Activated naive CD8-positive, alpha-beta T cell treated with anti-CD3 and anti-CD28 coated beads, Interleukin-2, amount 50 U/mL, for 16 hours (primary cell): ENCODE results near the gene SCN5A.

Source experiments
- DNase-seq: peaks from one replicate; pipeline ENCODE4 v3.0.0-alpha.2; 2020; ENCODE audit warnings: low read depth, low spot score

SCN5A gene

DNA sequence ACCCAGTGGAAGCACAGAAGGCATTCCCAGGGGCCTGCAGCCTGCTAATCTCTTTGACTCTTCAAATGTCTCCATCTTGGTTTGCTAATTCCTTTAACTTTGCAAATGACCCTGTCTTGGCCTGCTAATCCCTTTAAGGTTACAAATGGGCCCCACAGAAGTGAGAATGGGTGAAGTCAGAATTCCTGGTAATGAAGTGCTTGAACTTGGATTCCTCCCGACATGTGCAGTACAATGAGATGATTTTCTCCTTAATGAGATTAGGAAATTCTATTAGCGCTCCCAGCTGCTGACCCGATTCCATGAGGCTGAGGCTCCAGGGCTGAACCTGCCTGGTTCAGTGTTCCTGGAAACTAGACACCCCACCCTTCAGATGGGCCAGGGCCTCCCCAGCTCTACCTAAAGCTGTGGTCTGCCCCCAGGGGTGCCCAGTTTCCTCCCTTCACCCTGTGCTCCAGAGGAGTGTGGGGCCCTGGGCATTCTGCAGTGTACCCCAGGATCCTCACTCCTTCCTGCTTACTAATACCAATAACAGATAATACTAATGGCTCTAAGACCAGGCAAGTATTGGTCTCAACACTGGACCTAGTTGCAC is 47.4 kb downstream of the SCN5A start:
- DNase-seq, result no peak

DNA sequence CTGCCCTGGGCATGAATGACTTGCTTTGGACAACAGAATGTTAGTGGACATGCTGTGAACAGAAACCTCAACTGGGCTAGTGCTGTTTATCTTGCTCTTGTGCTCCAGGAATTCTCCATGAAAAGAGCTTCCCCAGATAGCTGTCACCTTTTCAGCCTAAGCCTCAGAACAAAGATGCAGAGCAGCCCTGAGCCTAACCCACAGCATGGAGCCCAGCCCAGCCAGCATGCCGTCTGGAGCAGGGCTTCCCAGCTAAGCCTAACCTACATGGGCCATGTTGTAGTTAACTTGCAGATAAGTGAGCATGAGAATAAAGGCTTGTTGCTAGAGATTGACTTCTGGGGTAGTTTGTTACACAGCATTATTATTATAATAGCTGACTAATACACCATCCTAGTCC is 48.9 kb downstream of the SCN5A start:
- no peak for DNase-seq

DNA sequence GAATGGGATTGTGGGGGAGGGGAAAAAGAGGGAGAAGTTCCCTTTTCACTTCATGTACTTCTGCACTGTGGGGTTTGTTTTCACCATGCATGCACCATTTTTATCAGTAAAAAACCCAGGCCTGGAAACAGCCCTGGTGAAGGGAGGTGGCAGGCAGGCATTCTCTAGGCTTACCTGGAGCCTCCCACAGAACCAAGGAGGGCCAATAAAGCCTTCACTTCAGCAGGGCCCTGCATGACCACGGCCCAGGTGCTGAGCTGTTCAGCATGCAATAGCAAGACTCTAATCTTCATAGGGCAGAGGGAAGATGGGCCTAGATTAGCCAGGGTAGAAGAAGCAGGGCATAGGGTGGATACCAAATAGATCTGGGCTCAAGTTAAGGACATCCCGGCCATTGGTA is 49.6 kb downstream of the SCN5A start:
- no peak for DNase-seq

DNA sequence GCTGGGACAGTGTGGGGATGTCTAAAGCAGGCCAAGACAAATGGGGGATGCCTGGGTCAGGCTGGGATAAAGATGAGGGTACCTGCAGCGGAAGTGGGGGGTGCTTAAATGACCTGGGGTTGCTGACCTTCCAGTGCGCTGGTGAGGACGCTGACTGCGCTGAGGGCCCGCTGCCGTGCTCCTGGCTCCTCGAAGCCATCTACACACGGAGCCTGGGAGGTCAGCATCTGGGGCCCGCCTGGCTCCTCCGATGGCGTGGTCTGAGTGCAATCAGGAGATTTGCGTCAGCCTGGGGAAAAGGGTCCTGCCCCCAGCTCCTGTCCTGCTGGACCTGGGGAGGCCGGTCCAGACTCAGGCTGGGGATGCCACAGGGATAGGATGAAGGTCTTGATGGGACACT is 50.7 kb downstream of the SCN5A start:
- no peak for DNase-seq

DNA sequence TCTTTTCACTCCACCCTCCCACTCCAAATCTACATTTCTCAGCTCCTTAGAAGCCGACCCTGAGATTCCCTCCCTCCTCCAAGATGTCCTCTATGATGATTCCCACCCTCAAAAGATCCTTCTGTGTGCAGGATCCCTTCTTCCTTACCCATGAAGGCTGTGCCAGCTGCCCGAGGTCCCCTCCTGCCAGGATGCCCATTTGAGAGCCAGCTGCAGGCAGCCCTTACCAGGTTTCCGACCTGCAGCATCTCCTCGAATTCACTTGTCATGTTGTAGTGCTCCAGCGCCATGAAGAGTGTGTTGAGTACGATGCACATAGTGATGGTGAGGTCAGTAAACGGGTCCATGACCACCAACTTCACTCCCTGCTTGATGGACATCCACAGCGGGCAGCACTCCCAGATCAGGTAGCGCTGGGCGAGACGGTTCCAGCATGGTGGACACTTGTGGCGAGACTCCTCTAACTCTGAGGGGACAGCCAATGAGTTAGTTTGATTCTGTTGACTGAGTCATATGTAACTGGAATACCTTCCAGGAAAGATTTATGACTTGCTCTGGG is 51.9 kb downstream of the SCN5A start:
- no peak for DNase-seq

DNA sequence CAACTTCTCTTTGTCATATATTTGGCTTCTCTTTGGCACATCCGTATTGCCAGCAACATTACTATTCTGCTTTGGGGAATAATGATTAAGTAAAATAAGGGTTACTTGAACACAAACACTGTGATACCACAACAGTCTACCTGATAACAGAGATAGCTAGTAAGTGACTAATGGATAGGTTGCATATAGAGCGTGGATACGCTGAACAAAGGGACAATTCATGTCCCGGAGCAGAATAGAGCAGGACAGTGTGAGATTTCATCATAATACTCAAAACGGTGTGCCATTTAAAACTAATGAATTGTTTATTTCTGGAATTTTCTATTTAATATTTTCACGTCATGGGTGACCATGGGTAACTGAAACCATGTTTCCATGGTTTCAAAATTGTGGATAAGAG is 54.1 kb downstream of the SCN5A start:
- DNase-seq, result no peak

DNA sequence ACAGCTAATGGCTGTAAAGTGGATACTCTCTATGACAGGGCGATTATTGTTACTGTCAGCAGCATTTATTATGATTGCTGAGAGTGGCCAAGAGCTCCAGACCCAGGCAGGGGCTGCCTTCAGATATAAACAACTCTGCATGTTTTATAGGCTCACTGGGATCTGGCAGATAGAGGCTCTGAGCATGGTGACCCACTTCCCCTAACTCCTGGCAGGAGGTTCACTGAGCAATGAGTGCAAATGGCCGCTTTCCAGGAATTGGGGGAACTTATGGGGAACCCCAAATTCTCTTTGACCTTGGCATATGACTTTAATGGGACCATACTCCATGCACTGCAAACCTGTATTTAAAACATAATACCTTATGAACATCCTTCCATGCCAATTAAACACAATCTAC is 59.0 kb downstream of the SCN5A start:
- no peak for DNase-seq

DNA sequence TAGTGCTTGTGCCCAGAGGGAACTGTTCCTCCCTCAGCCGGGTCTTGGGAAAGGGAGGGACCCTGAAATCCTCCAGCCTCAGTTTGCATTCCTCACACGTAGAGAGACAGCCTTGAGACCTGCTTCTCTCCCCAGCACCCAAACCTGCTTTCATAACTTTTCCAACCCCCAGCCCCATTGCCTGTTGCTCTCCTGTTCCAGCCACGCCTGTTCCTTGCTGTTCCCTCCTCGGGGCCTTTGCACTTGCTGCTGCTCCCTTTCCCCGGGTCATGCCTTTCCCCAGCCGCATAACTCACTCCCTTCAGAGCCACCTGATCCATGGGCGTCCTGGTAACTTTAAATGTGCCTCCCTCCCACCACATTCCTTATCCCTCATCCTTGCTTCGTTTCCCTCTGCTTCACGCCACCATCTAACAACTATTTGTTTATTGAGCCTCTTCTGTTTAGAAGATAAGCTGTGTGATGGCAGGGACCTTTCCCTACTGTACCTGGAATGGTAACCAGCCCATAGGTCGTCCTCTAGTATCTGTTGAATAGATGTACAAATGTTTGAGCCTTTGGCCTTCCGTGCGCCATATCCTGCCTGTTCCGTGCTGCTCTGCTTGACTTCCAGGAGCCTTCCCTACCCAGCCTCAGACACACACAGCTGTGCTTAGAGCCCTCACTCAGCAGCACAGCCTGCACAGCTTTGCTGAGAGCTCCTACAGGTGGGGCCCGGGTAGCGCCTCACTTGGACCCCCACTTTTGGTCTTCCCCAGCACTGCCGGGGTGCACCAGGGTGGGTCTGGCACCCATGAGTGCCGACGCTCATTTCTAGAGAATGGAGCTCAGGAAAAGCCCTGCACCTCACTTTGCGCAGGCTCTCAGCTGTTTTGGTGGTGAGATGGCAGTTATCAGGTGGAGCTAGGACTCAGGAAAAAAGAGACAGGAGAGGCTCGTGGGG is 60.2 kb downstream of the SCN5A start:
- DNase-seq, result no peak

DNA sequence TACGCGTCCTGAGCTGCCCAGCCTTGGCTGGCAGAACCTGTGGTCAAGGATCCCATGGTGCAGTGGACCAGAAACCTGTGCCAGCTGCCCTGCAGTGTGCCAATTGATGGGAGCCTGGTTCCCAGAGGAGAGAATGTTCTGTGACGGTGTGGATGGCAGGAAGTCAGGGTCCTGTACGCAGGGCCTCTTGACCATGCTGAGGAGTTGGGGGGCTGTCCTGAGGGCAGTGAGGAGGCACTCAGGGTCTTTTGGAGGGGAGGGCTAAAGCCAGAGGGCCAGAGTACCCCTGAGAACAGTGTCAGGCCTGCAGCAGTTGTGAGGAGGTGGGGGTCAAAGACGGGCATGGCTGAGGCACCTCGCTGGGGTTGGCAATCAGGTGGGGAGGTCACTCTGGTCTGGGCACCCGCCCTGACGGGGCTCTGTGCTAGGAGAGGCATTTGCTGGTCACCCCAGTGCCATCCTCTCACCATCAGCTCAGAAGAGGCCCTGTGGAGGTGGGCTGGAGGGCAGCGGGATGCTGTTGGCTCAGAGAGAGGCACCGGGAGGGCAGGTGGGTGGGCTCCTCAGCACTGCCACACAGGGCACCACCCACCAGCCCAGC is 61.0 kb downstream of the SCN5A start:
- DNase-seq, result no peak

DNA sequence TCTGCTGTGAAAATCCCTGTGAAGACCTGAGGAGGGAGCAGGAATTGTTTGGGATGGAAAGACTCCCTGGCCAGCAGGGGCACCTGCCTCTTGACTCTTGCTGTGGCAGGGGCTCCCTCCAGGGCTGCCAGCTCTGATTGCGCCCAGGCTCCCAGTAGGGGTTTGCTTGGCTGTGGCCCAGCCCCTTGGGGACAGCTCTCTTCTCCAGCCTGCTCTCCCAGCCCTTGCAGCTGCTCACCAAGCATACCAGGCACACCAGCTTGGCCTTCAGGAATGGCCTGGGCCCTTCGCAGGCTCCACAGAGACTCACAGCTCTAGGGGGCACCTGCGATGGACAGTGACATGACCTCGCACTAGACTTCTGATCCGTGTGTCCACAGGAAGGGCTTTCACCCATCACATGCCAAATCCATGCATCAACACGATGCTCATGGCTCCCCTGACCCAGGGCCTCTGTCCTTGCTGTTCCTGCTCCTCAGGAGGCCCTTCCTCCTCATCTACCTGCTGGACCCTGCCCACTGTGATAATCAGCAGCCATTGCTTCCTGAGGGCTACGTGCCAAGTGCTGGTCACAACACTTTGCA is 61.8 kb downstream of the SCN5A start:
- DNase-seq, result no peak

DNA sequence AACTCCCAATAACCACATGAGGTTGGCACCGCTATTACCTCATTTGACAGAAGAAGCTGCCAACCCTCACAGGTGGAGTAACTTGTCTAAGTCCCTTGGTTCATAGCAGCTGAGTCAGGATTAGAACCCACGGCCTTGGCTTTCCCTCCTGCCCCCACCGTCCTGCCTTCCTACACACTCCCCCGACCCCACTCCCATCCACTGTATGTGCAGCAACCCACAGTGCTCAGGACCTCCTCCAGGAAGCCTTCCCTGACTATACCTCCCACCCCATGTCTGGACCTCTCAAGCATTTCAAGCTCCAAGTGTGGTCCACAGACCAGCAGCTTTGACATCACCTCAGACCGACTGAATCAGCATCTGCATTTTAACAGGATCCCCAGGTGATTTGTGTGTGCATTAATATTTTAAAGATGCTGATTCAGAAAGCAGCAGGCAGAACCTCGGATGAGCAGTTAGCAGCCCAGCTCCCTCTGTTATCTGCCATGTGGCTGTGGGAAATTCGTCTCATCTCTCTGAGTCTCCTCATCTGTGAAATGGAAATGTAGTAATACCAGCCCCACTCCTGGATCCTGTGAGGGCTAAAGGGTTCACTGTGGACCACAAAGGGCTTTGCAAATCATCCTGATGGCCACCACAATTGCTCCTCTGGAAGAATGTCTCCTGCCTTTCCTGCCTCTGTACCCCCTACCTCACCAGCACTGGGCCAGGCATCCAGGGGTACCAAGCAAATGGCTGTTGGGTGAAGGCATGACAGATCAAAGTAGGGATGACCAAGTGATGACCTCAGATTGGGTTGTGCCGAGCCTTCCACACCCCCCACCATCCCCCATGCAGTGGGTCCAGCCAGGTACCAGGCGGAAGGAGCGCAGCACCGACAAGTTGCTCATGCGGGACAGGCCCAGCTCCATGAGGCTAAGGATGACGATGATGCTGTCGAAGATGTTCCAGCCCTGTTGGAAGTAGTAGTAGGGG is 62.7 kb downstream of the SCN5A start:
- DNase-seq, result no peak

DNA sequence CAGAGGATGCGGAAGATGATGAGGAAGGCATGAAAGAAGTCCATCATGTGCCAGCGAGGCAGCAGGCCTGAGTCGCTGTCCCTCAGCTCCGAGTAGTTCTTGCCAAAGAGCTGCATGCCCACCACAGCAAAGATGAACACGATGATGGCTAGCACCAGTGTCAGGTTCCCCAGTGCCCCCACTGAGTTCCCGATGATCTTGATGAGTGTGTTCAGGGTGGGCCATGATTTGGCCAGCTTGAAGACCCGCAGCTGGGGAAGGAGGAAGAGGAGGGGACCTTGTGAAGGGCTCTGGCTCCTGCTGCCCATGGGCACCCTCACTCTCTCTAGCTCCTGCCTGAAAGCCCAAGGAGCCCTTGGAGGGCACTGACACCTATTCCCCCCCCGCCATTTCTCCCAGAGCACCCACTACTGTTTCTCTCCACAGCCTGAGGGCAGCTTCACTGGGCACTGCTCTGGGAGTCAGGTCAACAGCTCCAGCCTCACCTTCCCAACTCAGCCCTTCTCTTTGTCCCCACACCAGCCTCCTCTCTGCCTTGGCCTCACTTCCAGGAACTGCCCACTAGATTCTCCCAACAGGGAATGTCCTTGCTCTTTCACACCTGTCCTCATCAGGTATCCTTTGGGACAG is 63.6 kb downstream of the SCN5A start:
- DNase-seq, result no peak

DNA sequence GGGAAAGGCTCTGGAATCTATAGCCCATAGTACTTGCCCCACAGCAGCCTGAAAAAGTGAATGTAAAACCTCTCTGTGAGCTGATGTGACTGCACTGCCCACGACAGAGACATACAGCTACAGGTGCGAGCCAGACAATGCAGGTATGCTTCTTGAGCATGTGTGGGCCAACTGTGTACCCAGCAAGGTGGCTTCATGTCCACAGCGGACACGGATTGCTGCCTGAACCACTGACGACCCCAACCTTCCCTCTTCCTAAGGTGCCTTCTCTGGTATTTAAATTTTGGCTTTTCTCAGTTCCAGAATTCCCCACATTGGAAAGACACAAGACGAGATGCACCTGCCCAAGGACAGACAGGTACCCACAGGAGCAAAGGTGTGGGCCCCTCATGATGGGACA is 65.8 kb downstream of the SCN5A start:
- no peak for DNase-seq

DNA sequence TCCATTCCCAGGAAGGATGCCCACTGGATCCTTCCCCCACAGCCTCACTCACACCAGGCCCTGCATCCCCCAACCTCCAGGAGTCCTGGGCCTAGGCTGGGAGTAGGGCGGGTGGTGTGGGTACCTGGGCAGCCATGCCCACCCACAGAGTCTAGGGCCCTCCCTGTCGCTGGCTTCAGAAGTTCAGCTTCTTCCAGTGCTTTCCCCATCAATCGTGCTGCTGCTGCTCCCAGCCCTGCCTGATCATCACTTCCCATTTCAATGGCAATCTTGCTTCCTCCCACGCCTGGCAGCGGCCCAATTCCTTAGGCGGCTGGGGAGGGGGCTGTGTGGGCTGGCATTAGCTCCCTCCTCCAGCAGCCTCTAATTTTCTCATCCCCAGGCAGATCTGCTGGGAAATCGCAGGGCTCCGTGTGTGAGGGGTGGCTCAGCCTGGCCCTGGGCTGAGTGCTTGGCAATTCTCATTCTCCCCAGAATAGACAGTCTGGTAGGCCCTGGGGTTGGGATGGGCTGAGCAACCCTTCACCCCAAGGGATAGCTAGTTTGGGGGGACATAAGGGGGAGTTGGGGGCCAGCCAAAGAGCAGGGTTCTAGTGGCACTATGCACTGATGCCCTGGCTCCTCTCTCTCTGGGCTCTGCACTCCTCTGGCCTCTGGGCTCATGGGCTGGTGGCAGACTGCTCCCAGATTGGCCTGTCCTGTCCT is 66.4 kb downstream of the SCN5A start:
- no peak for DNase-seq

DNA sequence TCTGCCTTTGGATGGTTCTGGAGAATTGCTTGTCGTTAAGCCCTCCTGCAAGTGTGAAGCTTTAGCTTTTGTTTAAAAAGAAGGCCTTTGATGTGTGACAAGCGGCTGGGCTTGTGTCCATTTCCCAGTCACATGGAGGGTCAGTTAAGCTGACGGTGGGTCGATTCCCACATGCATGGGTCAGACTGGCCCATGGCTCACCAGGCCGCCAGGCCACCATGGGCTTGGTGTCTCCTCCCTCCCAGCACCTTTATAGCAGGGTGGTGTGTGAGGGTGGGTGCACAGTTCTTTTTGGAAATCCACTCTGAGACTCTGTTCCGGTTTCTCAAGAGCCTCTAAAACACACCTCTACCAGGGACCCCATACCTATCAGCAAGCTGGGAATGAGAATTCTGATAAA is 67.2 kb downstream of the SCN5A start:
- DNase-seq, result no peak

DNA sequence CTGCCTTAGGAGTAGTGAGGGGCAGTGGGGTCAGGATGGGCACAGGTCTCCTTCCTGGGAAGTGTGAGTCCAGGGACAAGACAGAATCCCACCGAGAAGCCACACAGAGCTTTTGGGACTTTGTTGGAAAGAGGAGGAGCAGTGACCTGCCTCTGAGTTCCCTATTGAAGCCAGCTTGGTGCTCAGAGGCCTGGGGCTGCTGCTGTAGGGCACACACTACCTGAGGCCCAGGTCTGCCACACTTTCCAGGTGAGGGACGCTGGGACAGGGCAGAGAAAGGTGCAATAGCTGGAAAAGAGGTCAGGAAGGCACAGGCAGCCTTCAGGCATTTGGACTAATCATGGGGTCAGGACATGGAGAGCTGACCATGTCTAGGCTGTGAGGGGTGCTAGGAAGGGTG is 67.7 kb downstream of the SCN5A start:
- DNase-seq, result no peak

DNA sequence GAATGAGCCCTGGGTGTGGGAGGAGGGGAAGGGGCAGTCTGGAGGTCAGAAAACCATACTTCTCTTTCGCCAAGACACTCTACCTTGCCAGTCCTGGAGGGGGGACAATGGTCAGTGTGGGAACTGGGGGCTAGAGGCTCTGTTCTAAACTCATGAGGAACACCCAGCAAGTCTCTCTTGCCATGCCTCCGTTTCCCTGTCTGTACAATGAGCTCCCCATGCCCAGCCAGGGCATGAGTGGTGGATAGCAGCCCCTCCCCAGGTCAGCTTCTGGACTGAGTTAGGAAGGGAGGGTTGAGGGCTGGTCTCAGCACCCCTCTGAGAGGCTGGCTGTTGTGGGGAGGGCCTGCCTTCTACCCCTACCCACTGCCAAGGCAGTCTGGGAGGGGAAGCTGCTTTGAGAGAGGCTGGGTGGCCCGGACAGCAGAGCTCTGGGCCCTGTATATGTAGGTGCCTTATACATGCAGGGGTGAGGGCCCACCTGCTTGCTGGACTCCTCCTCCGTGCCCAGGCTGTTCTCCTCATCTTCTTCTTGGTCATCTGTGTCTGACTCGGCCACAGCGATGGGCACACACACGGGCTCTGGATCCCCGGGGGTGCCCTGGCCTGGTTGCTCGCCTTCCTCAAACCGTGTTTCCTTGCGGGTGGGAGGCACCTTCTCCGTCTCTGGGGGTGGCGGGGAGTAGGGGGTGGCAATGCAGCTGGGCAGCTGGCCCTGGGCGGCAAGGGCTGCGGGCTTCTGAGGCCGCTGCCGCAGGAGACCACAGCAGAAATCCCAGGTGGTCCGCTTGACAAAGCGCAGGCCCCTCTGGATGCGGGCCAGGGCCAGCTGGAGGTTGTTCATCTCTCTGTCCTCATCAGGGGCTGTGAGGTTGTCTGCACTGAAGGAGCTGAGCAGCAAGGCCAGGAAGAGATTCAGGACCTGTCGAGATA is 68.8 kb downstream of the SCN5A start:
- no peak for DNase-seq

DNA sequence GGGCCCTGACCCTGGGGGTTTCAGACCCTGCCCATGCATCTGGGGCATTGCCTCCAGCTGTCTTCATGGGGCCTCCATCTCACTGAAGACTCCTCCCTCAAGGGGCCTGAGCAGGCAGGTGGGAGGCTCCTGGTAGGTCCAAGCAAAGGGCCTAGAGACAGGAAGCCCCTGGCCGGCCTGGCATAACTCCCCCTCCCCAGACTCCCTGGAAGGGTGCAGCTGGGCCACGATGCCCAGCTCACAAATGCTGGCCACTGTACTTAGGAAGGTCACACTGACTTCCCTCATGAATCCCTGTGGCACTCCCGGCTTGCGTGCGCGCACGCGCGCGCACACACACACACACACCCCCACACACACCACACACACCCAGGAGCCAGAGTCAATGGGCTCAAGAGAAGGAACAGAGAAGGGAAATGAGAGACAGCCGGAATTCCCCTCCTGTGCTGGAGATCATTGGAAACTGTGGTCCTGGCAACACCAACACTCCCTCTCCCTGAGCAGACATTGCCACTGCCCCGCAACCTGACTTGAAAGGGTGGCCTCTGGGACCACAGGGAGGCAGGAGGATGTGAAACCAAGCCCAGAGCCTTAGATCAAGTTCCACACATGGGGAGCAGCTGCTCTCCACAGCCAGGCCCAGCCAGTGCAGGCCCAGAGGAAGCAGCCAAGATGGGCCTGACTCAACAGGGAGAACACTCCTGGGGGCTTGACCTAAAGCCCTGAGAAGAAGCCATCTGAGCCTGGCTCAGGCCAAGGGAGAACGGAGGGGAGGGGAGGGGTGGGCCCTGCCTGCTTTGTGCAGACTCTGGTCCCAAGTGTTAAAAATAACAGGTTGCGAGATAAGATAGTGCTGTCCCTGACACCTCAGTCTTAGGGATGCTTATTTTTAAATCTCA is 69.7 kb downstream of the SCN5A start:
- DNase-seq, result no peak
